22Rv1 (cell line): ENCODE data around the gene SUCO.

ENCODE experiments used
- CTCF ChIP-seq: fragments of 450-650 bp; IDR thresholded peaks from 2 replicates; pipeline ENCODE4 v1.5.1; 2017; ENCODE audit warnings: mild to moderate bottlenecking
- ZFX ChIP-seq: fragments of 450-650 bp; IDR thresholded peaks from 2 replicates; pipeline ENCODE4 v1.6.1; 2017; ENCODE audit warnings: antibody characterized with exemption, borderline replicate concordance

- TF ChIP-seq CTCF (no peak), ZFX (no peak)
These were observed 94.8 kb downstream of the SUCO start for GRCh38 chr1:172627702-172628101.
